GM18867 (cell line): Measurements from ENCODE around the gene PIP5KL1.

Experiments used
- ATAC-seq: cut with Tn5 transposase; IDR thresholded peaks from one replicate; pipeline ENCODE4 v1.9.1; 2021; ENCODE audit warnings: mild to moderate bottlenecking, moderate library complexity; ENCODE audit not compliant: unreplicated experiment

The PIP5KL1 gene

GRCh38 chr9:127875306-127875966 is 55.1 kb downstream of the PIP5KL1 start:
- no peak for ATAC-seq

GRCh38 chr9:127874301-127875221 is 56.0 kb downstream of the PIP5KL1 start:
- ATAC-seq = no peak

GRCh38 chr9:127873886-127874285 is 56.7 kb downstream of the PIP5KL1 start:
- no peak for ATAC-seq

GRCh38 chr9:127873223-127873691 is 57.3 kb downstream of the PIP5KL1 start:
- no peak for ATAC-seq

GRCh38 chr9:127872369-127873222 is 58.0 kb downstream of the PIP5KL1 start:
- no peak for ATAC-seq

GRCh38 chr9:127871531-127871930 is 59.0 kb downstream of the PIP5KL1 start:
- no peak for ATAC-seq

- no peak for ATAC-seq
These were observed 59.7 kb downstream of the PIP5KL1 start for GRCh38 chr9:127870887-127871286.
